CD14-positive monocyte (primary cell): ENCODE results near the gene MRPL4. TPM values are rescaled to one million over a fixed set of nuclear protein-coding genes. Genes with fewer than 3 reads are reported as not detected.
A peak's percentile ranks its signal among the peaks of the same experiment; 100 is the strongest.

Experiments used
- DNase-seq, 3 donors: peaks; one replicate each; pipeline ENCODE4 v3.0.0-alpha.2; 2011 to 2022
- H2AFZ ChIP-seq: 2 replicates; pipeline ENCODE4 v1.6.0; 2012; ENCODE audit warnings: mild to moderate bottlenecking, low read depth, low read length, inconsistent platforms; ENCODE audit not compliant: insufficient read depth, poor library complexity, severe bottlenecking
- H3K27ac ChIP-seq, 2 donors: 1 replicate in 1 of 2; 2 replicates in 1 of 2; pipeline ENCODE4 v1.5.1; 2012 to 2013; ENCODE audit warnings: low read length in 2 of 2, control low read depth in 1 of 2, inconsistent platforms in 1 of 2, low read depth in 1 of 2, mild to moderate bottlenecking in 1 of 2
- H3K27me3 ChIP-seq, 2 donors: one replicate each; pipeline versions ENCODE4 v1.6.0 to v1.6.1; 2011 to 2013; ENCODE audit warnings: low read length in 2 of 2; ENCODE audit not compliant: control insufficient read depth in 2 of 2, insufficient read depth in 2 of 2
- H3K36me3 ChIP-seq, 2 donors: replicated peaks in 1 of 2; 1 replicate in 1 of 2; 2 replicates in 1 of 2; pipeline versions ENCODE4 v1.5.1 to v1.6.1; 2012 to 2013; ENCODE audit warnings: low read length in 2 of 2, control low read depth in 1 of 2, inconsistent platforms in 1 of 2, mild to moderate bottlenecking in 1 of 2; ENCODE audit not compliant: insufficient read depth in 2 of 2, control insufficient read depth in 1 of 2
- H3K4me1 ChIP-seq, 2 donors: 1 replicate in 1 of 2; 2 replicates in 1 of 2; pipeline versions ENCODE4 v1.5.1 to v1.6.1; 2012 to 2013; ENCODE audit warnings: low read length in 2 of 2, control low read depth in 1 of 2, inconsistent platforms in 1 of 2, mild to moderate bottlenecking in 1 of 2, moderate library complexity in 1 of 2; ENCODE audit not compliant: insufficient read depth in 2 of 2, control insufficient read depth in 1 of 2
- H3K4me2 ChIP-seq: replicated peaks from 2 replicates; pipeline ENCODE3; 2012; ENCODE audit warnings: low read length, moderate library complexity, mild to moderate bottlenecking; ENCODE audit not compliant: poor library complexity, severe bottlenecking; ENCODE audit errors: extremely low read depth
- H3K4me3 ChIP-seq, 3 experiments: fragments of 200-600 bp in 1 of 3; sonication (generic) in 1 of 3; replicated peaks in 1 of 3; 1 replicate in 2 of 3; 2 replicates in 1 of 3; pipeline ENCODE4 v1.5.1; 2011 to 2013; ENCODE audit warnings: low read length in 3 of 3, mild to moderate bottlenecking in 3 of 3, control low read depth in 2 of 3, low read depth in 2 of 3, inconsistent platforms in 1 of 3, moderate library complexity in 1 of 3
- H3K79me2 ChIP-seq: 2 replicates; pipeline ENCODE4 v1.6.0; 2012; ENCODE audit warnings: mild to moderate bottlenecking, control low read depth, inconsistent platforms, low read length, moderate library complexity; ENCODE audit not compliant: insufficient read depth
- H3K9ac ChIP-seq: 2 replicates; pipeline ENCODE4 v1.6.0; 2017; ENCODE audit warnings: low read length, mild to moderate bottlenecking; ENCODE audit not compliant: insufficient read depth, poor library complexity, severe bottlenecking
- H3K9me3 ChIP-seq, 2 donors: replicated peaks in 1 of 2; 1 replicate in 1 of 2; 2 replicates in 1 of 2; pipeline versions ENCODE4 v1.5.1 to v1.6.1; 2012 to 2013; ENCODE audit warnings: low read length in 2 of 2, control low read depth in 1 of 2; ENCODE audit not compliant: control insufficient read depth in 1 of 2, insufficient read depth in 1 of 2
- H4K20me1 ChIP-seq: 2 replicates; pipeline ENCODE4 v1.6.0; 2012; ENCODE audit warnings: mild to moderate bottlenecking, low read length, control low read depth, moderate library complexity; ENCODE audit not compliant: insufficient read depth
- H3K27ac Mint-ChIP-seq, 7 donors: one replicate each; pipeline ENCODE4 v1.8.0; 2020; ENCODE audit warnings: mild to moderate bottlenecking in 7 of 7, mixed read lengths in 7 of 7, moderate library complexity in 6 of 7, inconsistent platforms in 2 of 7
- H3K27me3 Mint-ChIP-seq, 3 donors: one replicate each; pipeline ENCODE4 v1.8.0; 2021 to 2022; ENCODE audit warnings: low read depth in 3 of 3, mild to moderate bottlenecking in 3 of 3, mixed read lengths in 3 of 3, moderate library complexity in 3 of 3, inconsistent platforms in 1 of 3
- H3K36me3 Mint-ChIP-seq, 2 donors: one replicate each; pipeline ENCODE4 v1.8.0; 2020; ENCODE audit warnings: mixed read lengths in 2 of 2, inconsistent platforms in 1 of 2, mild to moderate bottlenecking in 1 of 2
- H3K4me1 Mint-ChIP-seq: one replicate; pipeline ENCODE4 v1.8.0; 2020; ENCODE audit warnings: mild to moderate bottlenecking, mixed read lengths
- H3K4me3 Mint-ChIP-seq, 2 donors: one replicate each; pipeline ENCODE4 v1.8.0; 2020; ENCODE audit warnings: mild to moderate bottlenecking in 2 of 2, mixed read lengths in 2 of 2, moderate library complexity in 1 of 2
- H3K9me3 Mint-ChIP-seq, 7 donors: one replicate each; pipeline ENCODE4 v1.8.0; 2020 to 2022; ENCODE audit warnings: mixed read lengths in 7 of 7, mild to moderate bottlenecking in 6 of 7, moderate library complexity in 6 of 7, inconsistent platforms in 2 of 7
- CTCF ChIP-seq: fragments of 200-600 bp; IDR thresholded peaks from one replicate; pipeline ENCODE4 v1.8.0; 2022; ENCODE audit warnings: antibody characterized with exemption, mild to moderate bottlenecking
- WGBS: methylation state at CpG from one replicate; pipeline ENCODE4 v1.1.5; 2013; ENCODE audit warnings: missing lambda C conversion rate; ENCODE audit not compliant: insufficient coverage; 5-methylcytosine and 5-hydroxymethylcytosine counted together
- intact Hi-C, 2 donors: fragments of 100-400 bp; cut with micrococcal nuclease; formaldehyde crosslinking; loops; one replicate each; pipeline versions ENCODE4 v1.15.0 to v1.15.1; 2023
- polyA plus RNA-seq, 3 donors: library from polyadenylated mRNA; depleted of rRNA in 1 of 3; unstranded in 2 of 3; stranded (reverse) in 1 of 3; fragments of 300-500 nt in 2 of 3; fragments of >200 nt in 1 of 3; fragmentation: Illumina TruSeq in 2 of 3; gene quantifications; 1 replicate in 2 of 3; 2 replicates in 1 of 3; pipeline ENCODE4 v1.2.3, GENCODE V29; 2012 to 2021

MRPL4 gene
- polyA plus RNA-seq, 3 donors: 20.4 to 40.2 (median 22.7) TPM

- peaks cover 6 to 17% (median 14%) of the 10 kb centered on the region in 3 donors for H3K27me3 Mint-ChIP-seq
- Histone ChIP-seq H3K4me2 (no peak overlapping the region), H3K36me3 (peaks cover 62 to 73% of the 10 kb centered on the region in 2 donors)
Measured at GRCh38 chr19:10283301-10284064, 31.5 kb downstream of the MRPL4 start.

More at GRCh38 chr19:10283301-10284064, 31.5 kb downstream of the MRPL4 start:
- H3K9ac ChIP-seq: no peak overlapping the region
- WGBS: 93% methylated on average over 16 of the region's 23 CpGs
- H3K4me1 Mint-ChIP-seq: peaks cover 46% of the 10 kb centered on the region
- H3K4me1 ChIP-seq: peaks cover 33 to 46% of the 10 kb centered on the region in 2 donors
- H3K36me3 Mint-ChIP-seq: peaks cover 66 to 79% of the 10 kb centered on the region in 2 donors
- peaks cover 0 to 12% of the 10 kb centered on the region in 2 donors for H3K27me3 ChIP-seq
- H3K27ac Mint-ChIP-seq: peak overlapping the region in 1 of 7 donors; percentile 14
- peaks cover 4% of the 10 kb centered on the region for H3K79me2 ChIP-seq
- intact Hi-C loops: no loop called here
- H3K9me3 ChIP-seq: no peaks in the 10 kb centered on the region
- DNase-seq: no peak
- no peak overlapping the region for H3K27ac ChIP-seq
- TF ChIP-seq CTCF: no peak
- peaks cover 0 to 9% (median 2%) of the 10 kb centered on the region in 7 donors for H3K9me3 Mint-ChIP-seq
- H4K20me1 ChIP-seq: peaks cover 80% of the 10 kb centered on the region
- H3K4me3 ChIP-seq: no peak overlapping the region
- no peak overlapping the region for H2AFZ ChIP-seq
- H3K4me3 Mint-ChIP-seq: no peak overlapping the region
